ENCODE data around the gene SPIRE2.

Gene SPIRE2

DNA sequence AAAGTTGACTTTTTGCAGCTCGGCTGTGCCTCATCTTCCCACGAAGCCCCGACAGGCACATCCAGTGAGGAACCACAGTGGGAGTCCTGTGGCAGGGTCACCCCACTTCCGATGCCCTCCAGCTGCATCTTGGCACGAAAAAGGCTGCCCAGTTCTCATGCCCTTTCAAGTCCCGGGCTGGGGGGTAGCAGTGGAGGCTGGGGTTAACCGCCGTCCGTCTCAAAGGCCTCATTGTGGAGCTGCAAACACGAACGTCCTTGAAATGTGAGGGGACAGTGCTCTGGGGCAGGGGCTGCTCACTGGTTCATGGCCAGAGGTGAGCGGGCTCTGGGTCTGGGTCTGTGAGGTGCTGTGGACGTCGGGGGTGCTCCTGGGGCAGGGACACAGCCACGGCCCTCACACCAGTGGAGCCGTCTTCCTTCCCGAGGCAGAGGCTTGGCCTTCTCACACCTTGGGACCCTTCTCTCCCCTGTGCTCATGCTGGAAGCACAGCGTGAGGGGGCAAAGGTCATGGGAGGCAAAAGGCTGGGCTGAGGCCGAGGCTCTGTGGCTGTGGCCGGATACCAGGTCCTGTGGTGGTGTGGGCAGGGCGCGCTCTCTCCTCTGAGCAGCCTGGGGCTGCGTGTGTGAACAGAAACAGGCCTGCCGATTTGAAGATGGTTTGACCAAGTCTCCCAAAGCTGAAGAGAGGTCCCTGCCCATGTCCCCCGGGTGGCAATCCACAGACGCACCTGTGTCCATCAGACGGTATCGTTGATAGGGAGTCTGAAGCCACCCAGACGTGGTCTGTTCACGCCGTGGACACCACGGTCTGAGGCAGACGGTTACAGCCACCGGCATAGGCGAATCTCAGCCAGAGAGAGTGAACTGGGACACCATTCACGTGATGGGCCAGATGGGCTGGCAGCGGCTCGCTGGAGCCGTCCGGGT, 87.3 kb downstream of the SPIRE2 start:
- no peak for DNase-seq (ENCODE audit: low spot score)

- DNase-seq (ENCODE audit: low spot score) = peak; percentile 75
These were observed 89.6 kb downstream of the SPIRE2 start for GRCh38 chr16:89917773-89918452.

DNA sequence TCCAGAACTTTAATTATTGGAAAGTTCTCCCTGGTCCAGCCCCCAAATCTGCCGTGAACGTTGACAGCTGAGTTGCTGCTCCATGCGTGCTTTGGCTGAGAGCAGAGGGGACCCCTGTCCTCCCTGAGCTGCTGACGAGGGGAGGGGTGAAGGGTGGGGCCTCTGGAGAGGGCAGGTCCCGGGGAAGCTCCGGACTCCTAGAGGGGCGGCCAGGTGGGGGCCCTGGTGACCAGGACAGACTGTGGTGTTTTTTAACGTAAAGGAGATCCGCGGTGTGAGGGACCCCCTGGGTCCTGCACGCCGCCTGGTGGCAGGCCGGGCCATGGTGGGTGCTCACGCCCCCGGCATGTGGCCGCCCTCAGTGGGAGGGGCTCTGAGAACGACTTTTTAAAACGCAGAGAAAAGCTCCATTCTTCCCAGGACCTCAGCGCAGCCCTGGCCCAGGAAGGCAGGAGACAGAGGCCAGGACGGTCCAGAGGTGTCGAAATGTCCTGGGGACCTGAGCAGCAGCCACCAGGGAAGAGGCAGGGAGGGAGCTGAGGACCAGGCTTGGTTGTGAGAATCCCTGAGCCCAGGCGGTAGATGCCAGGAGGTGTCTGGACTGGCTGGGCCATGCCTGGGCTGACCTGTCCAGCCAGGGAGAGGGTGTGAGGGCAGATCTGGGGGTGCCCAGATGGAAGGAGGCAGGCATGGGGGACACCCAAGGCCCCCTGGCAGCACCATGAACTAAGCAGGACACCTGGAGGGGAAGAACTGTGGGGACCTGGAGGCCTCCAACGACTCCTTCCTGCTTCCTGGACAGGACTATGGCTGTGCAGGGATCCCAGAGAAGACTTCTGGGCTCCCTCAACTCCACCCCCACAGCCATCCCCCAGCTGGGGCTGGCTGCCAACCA, 90.4 kb downstream of the SPIRE2 start, which contains the start of gene MC1R:
MC1R (plus strand) TSS at position 410 of the 895 bp plus-strand sequence; CDS start at position 807, 397 bp downstream.
- DNase-seq (ENCODE audit: low spot score) = peak; percentile 68

GRCh38 chr16:89919535-89920406, 91.5 kb downstream of the SPIRE2 start:
- DNase-seq (ENCODE audit: low spot score) = no peak

DNA sequence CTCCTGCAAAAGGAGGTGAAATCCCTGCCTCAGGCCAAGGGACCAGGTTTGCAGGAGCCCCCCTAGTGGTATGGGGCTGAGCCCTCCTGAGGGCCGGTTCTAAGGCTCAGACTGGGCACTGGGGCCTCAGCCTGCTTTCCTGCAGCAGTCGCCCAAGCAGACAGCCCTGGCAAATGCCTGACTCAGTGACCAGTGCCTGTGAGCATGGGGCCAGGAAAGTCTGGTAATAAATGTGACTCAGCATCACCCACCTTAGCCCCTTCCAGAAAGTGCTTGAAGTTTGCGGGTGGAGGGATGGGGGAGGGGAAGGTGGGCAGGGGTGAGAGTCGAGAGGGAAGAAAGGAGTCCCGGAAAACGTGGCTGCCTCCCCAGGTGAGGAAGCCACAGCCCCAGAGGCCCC, 92.4 kb downstream of the SPIRE2 start:
- no peak for DNase-seq (ENCODE audit: low spot score)
